ENCODE measurements around the gene PLEKHA5.

DNA sequence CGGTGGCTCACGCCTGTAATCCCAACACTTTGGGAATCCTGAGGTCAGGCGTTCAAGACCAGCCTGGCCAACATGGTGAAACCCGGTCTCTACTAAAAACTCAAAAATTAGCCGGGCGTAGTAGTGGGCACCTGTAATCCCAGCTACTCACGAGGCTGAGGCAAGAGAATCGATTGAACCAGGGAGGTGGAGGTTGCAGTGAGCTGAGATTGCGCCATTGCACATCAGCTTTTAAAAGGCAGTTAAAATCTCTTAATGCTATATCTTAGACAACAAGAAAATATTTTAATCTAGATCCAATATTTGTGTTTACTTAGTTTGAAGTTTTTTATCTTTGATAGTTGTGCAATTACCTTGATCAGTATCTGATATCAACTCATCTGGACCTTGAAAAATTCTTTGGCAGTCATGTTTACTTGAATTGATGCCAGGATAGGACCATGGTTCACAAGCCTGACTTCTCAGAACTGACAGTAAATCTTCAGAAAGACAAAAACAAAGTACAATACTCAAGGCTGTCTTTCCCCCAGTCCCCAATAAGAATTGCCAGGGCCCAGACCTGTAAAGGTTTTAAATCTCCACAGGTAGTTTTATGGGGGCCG is 174.7 kb downstream of the PLEKHA5 start:
- TF ChIP-seq POLR2A (IDR thresholded peaks at IDR 0.05) (no peak), POLR2AphosphoS5 (IDR thresholded peaks at IDR 0.05) (no peak)

Data from sigmoid colon (tissue), 4 donors.